ENCODE data around the gene MRPL55. TPM values are rescaled to one million over a fixed set of nuclear protein-coding genes. Genes with fewer than 3 reads are reported as not detected.

MRPL55 gene
- 55.2 and 62.2 TPM in 2 replicates for total RNA-seq

DNA sequence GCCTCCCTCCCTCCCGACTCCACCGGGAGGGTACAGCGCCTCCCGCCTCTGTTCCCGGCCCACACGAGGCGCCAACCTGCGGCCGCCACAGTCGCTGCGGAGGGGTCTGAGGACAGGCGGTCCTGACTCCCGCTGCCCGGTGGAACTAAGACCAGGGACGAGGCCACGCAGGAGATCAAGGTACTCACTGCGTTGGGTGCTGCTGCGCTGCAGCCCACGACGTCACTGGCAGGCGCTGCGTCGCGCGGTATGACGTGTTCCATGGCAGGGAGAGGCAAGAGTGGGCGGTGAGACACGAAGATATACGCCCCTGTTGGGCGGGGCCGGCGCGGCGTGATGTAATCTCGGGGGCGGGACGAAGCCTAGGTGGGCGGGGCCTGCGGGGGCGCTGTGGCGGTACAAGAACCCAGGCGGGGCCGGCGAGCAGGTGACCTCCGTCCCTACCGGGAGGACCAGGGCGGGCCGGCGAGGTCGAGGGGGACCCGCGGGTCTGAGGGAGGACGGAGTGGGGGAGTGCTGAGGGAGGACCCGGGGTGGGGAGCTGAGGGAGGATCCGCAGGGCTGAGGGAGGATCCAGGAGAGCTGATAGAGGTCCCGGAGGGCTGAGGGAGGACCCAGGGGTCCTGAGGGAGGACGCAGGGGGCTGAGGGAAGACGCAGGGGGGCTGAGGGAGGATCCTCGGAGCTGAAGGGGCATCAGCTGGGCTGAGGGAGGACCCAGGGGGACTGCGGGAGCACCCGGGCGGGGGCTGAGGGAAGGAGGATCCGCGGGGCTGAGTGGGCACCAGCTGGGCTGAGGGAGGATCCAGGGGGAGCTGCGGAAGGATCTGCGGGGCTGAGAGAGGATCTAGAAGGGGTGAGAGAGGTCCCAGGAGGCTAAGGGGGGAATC, at the start of gene MRPL55:
MRPL55 (minus strand) TSS at position 227 of the 889 bp plus-strand sequence. CDS start 1,039 bp downstream, outside the sequence.
- Mint-ChIP-seq H3K36me3 (ENCODE audit: low read depth) (peaks cover 18% of the 10 kb centered on the region), H3K4me1 (peaks cover 23% of the 10 kb centered on the region), H3K27ac (peak within 1 kb of the TSS; percentile 88), H3K4me3 (peak within 1 kb of the TSS; percentile 95), H3K9me3 (no peaks in the 10 kb centered on the region), H3K27me3 (peaks cover 2% of the 10 kb centered on the region)
- intact Hi-C loops (cut with micrococcal nuclease): loop anchor here (1.0 to 10.0 kb wide), 6 partner anchors 27 to 345 kb away; partner anchors contain the start of genes ARF1, GUK1 and TRIM11
- peak; percentile 100 for DNase-seq

DNA sequence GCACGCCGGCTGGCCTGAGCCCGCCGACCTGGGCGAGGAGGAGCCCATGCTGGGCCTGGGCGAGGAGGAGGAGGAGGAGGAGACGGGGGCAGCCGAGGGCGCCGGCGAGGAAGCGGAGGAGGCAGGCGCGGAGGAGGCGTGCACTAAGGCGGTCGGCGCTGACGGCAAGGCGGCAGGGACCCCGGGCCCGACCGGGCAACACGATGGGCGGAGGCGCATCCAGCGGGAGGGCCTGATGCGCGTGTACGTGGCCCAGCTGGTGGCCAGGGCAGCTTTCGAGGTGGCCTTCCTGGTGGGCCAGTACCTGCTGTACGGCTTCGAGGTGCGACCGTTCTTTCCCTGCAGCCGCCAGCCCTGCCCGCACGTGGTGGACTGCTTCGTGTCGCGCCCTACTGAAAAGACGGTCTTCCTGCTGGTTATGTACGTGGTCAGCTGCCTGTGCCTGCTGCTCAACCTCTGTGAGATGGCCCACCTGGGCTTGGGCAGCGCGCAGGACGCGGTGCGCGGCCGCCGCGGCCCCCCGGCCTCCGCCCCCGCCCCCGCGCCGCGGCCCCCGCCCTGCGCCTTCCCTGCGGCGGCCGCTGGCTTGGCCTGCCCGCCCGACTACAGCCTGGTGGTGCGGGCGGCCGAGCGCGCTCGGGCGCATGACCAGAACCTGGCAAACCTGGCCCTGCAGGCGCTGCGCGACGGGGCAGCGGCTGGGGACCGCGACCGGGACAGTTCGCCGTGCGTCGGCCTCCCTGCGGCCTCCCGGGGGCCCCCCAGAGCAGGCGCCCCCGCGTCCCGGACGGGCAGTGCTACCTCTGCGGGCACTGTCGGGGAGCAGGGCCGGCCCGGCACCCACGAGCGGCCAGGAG, 49.3 kb upstream of the MRPL55 start:
- DNase-seq: no peak
- H3K4me1 Mint-ChIP-seq: peaks cover 15% of the 10 kb centered on the region
- H3K9me3 Mint-ChIP-seq: no peaks in the 10 kb centered on the region
- H3K27ac Mint-ChIP-seq: no peak overlapping the region
- H3K36me3 Mint-ChIP-seq (ENCODE audit: low read depth): no peaks in the 10 kb centered on the region
- no peaks in the 10 kb centered on the region for H3K27me3 Mint-ChIP-seq
- H3K4me3 Mint-ChIP-seq: no peak overlapping the region
- intact Hi-C loops (cut with micrococcal nuclease): no loop called here

DNA sequence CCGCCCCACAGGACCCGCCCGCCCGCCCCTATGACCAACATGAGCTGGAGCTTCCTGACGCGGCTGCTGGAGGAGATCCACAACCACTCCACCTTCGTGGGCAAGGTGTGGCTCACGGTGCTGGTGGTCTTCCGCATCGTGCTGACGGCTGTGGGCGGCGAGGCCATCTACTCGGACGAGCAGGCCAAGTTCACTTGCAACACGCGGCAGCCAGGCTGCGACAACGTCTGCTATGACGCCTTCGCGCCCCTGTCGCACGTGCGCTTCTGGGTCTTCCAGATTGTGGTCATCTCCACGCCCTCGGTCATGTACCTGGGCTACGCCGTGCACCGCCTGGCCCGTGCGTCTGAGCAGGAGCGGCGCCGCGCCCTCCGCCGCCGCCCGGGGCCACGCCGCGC, 48.6 kb upstream of the MRPL55 start:
- Mint-ChIP-seq H3K9me3 (no peaks in the 10 kb centered on the region), H3K27ac (no peak overlapping the region), H3K27me3 (no peaks in the 10 kb centered on the region), H3K4me1 (peaks cover 15% of the 10 kb centered on the region), H3K4me3 (no peak overlapping the region), H3K36me3 (ENCODE audit: low read depth) (no peaks in the 10 kb centered on the region)
- intact Hi-C loops (cut with micrococcal nuclease): no loop called here
- DNase-seq: no peak

DNA sequence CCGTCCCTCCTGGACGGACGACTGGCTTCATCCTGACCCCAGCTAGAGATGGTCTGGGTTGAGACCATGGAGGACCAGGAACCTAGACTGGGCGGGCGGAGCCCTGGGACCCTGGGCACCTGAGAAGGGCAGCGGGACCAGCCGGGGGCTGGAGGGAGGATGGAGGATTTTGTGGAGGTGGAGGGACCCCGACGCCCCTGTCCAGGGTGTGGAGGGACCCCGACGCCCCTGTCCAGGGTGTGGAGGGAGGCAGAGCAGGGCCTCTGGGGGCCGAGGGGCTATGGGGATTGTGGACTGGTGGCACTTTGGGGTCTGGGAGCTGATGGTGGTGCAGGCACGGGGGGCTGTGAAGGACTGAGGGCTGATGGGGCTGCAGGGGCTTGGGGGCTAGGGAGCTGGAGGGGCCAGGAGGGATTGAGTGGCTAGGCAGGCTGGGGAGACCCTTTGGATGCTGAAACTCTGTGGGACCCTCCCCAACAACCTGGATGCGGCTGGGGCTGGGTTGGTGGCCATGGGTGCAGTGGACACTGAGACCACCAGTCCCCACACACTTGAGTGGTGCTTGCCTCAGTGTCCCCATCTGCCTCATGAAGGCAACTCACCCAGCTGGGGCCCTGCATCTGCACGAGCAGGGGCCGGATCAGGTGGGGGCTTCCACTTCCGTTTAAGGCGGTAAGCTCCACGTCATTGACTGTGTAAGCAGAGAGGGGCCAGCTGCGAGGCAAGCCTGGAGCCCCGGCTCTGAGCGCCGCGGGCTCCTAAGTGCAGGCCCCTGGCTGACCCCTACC, 48.0 kb upstream of the MRPL55 start:
- Mint-ChIP-seq H3K27ac (no peak overlapping the region), H3K4me1 (peaks cover 13% of the 10 kb centered on the region), H3K4me3 (no peak overlapping the region), H3K9me3 (no peaks in the 10 kb centered on the region), H3K27me3 (no peaks in the 10 kb centered on the region), H3K36me3 (ENCODE audit: low read depth) (no peaks in the 10 kb centered on the region)
- intact Hi-C loops (cut with micrococcal nuclease): no loop called here
- DNase-seq: no peak

DNA sequence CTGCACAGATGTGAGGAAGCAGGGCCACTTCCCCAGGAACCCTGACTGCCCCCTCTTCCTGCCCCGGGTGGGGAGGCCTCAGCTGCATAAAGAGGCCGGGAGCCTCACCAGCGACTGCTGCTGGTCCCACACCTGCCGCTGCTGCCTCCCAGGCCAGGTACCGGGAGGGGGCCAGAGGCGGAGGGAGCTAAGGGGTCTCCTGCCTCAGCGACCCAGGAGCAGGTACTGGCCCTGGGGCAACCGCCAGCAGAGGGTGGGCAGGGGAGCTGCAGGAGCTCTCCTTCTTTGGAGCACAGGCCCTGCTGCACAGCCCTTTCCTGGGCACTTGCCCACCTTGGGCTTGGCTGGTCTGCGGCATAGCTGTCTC, 47.4 kb upstream of the MRPL55 start:
- H3K27me3 Mint-ChIP-seq: no peaks in the 10 kb centered on the region
- H3K27ac Mint-ChIP-seq: no peak overlapping the region
- no peaks in the 10 kb centered on the region for H3K9me3 Mint-ChIP-seq
- H3K36me3 Mint-ChIP-seq (ENCODE audit: low read depth): no peaks in the 10 kb centered on the region
- H3K4me1 Mint-ChIP-seq: peaks cover 10% of the 10 kb centered on the region
- intact Hi-C loops (cut with micrococcal nuclease): no loop called here
- no peak for DNase-seq
- H3K4me3 Mint-ChIP-seq: no peak overlapping the region

GRCh38 chr1:228155596-228156514, 46.8 kb upstream of the MRPL55 start:
- no peak for DNase-seq
- intact Hi-C loops (cut with micrococcal nuclease): no loop called here
- Mint-ChIP-seq H3K9me3 (no peaks in the 10 kb centered on the region), H3K27ac (no peak overlapping the region), H3K36me3 (ENCODE audit: low read depth) (peaks cover 3% of the 10 kb centered on the region), H3K4me1 (peaks cover 10% of the 10 kb centered on the region), H3K4me3 (no peak overlapping the region), H3K27me3 (no peaks in the 10 kb centered on the region)

- no peak overlapping the region for H3K4me3 Mint-ChIP-seq
- peak overlapping the region; percentile 74 for H3K27ac Mint-ChIP-seq
- H3K36me3 Mint-ChIP-seq (ENCODE audit: low read depth): peaks cover 3% of the 10 kb centered on the region
- intact Hi-C loops (cut with micrococcal nuclease): no loop called here
- peaks cover 10% of the 10 kb centered on the region for H3K4me1 Mint-ChIP-seq
- H3K27me3 Mint-ChIP-seq: no peaks in the 10 kb centered on the region
- DNase-seq: no peak
- no peaks in the 10 kb centered on the region for H3K9me3 Mint-ChIP-seq
Observed at GRCh38 chr1:228154670-228155571, 45.8 kb upstream of the MRPL55 start.

GRCh38 chr1:228154021-228154669, 45.0 kb upstream of the MRPL55 start:
- no peaks in the 10 kb centered on the region for H3K9me3 Mint-ChIP-seq
- no peaks in the 10 kb centered on the region for H3K27me3 Mint-ChIP-seq
- intact Hi-C loops (cut with micrococcal nuclease): no loop called here
- DNase-seq: no peak
- H3K4me3 Mint-ChIP-seq: no peak overlapping the region
- peaks cover 10% of the 10 kb centered on the region for H3K4me1 Mint-ChIP-seq
- peak overlapping the region; percentile 22 for H3K27ac Mint-ChIP-seq
- peaks cover 3% of the 10 kb centered on the region for H3K36me3 Mint-ChIP-seq (ENCODE audit: low read depth)

GRCh38 chr1:228152918-228153258, 43.8 kb upstream of the MRPL55 start:
- H3K9me3 Mint-ChIP-seq: no peaks in the 10 kb centered on the region
- H3K36me3 Mint-ChIP-seq (ENCODE audit: low read depth): peaks cover 3% of the 10 kb centered on the region
- no peak overlapping the region for H3K27ac Mint-ChIP-seq
- DNase-seq: no peak
- H3K4me1 Mint-ChIP-seq: peaks cover 10% of the 10 kb centered on the region
- intact Hi-C loops (cut with micrococcal nuclease): no loop called here
- H3K4me3 Mint-ChIP-seq: no peak overlapping the region
- no peaks in the 10 kb centered on the region for H3K27me3 Mint-ChIP-seq

DNA sequence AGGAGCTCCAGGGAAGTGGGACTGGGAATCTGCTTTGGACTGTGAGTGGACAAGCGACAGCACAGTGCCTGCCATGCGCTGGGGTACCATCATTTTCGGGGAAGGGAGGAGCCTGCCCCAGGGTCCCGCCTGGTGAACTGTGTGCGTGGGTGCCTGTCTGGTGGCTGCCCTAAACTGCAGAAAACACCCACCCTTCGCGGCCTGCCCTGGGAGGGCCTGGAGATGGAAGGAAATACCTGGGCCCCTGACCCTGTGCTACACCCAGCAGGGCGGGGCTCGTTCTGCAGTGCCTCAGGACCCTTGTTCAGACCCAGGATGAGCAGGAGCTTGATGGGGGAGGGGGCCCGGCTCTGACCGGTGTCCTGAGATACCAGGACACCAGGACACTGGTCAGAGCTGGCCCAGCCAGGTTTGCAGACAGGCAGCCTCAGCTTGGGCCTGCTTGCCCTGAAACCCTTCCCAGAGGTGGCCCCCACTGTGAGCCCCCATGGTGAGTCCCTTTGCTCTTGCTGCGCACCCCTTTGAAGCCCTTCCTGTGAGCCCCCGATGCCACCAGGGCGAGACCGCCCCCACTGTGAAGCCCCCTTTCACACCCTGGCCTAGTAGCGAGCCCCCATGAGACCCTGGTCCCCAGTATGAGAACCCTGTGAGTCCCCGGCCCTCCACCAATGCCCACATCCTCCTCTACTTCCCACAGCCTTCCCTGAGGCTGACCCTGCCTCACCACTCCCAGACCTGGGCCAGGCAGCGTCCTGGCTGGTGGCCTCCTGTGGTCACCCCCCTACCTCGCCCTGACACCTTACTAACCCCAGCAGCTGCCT, 43.2 kb upstream of the MRPL55 start:
- no peaks in the 10 kb centered on the region for H3K27me3 Mint-ChIP-seq
- intact Hi-C loops (cut with micrococcal nuclease): no loop called here
- H3K9me3 Mint-ChIP-seq: no peaks in the 10 kb centered on the region
- DNase-seq: no peak
- H3K4me3 Mint-ChIP-seq: no peak overlapping the region
- peaks cover 3% of the 10 kb centered on the region for H3K36me3 Mint-ChIP-seq (ENCODE audit: low read depth)
- no peak overlapping the region for H3K27ac Mint-ChIP-seq
- peaks cover 10% of the 10 kb centered on the region for H3K4me1 Mint-ChIP-seq

- Mint-ChIP-seq H3K4me3 (no peak overlapping the region), H3K9me3 (no peaks in the 10 kb centered on the region), H3K27ac (peak overlapping the region; percentile 32), H3K27me3 (no peaks in the 10 kb centered on the region), H3K4me1 (peaks cover 10% of the 10 kb centered on the region), H3K36me3 (ENCODE audit: low read depth) (peaks cover 3% of the 10 kb centered on the region)
- intact Hi-C loops (cut with micrococcal nuclease): no loop called here
- DNase-seq: no peak
Observed at GRCh38 chr1:228151180-228151925, 42.3 kb upstream of the MRPL55 start.
